Stomach smooth muscle (tissue), 2 donors: Measurements from ENCODE around the gene EXOSC7.

Experiments used
- H3K27ac ChIP-seq: one replicate; pipeline ENCODE4 v1.7.0; 2013; ENCODE audit warnings: mild to moderate bottlenecking, low read length, inconsistent platforms
- H3K27me3 ChIP-seq, 2 donors: one replicate each; pipeline ENCODE4 v1.7.0; 2013; ENCODE audit warnings: low read length in 2 of 2; ENCODE audit not compliant: insufficient read depth in 2 of 2, control insufficient read depth in 1 of 2
- H3K36me3 ChIP-seq, 2 donors: one replicate each; pipeline ENCODE4 v1.7.0; 2013; ENCODE audit warnings: low read length in 2 of 2; ENCODE audit not compliant: control insufficient read depth in 2 of 2, insufficient read depth in 2 of 2
- H3K4me1 ChIP-seq: one replicate; pipeline ENCODE4 v1.7.0; 2013; ENCODE audit warnings: low read length; ENCODE audit not compliant: control insufficient read depth, insufficient read depth
- H3K4me3 ChIP-seq, 2 donors: one replicate each; pipeline ENCODE4 v1.7.0; 2013; ENCODE audit warnings: low read length in 2 of 2
- H3K9ac ChIP-seq, 2 donors: one replicate each; pipeline ENCODE4 v1.7.0; 2013; ENCODE audit warnings: low read length in 2 of 2, mild to moderate bottlenecking in 1 of 2
- H3K9me3 ChIP-seq, 2 donors: one replicate each; pipeline ENCODE4 v1.7.0; 2013; ENCODE audit warnings: low read length in 2 of 2; ENCODE audit not compliant: control insufficient read depth in 2 of 2
- donor health status: healthy.
- donor health status: Pancreatic carcinoma.

The EXOSC7 gene

GRCh38 chr3:44962621-44963393 lies 13.2 kb upstream of the EXOSC7 start:
- no peak overlapping the region for H3K27ac ChIP-seq
- H3K27me3 ChIP-seq = no peaks in the 10 kb centered on the region
- H3K4me1 ChIP-seq = no peaks in the 10 kb centered on the region

GRCh38 chr3:44963571-44964325 lies 12.3 kb upstream of the EXOSC7 start:
- Histone ChIP-seq H3K36me3 (peaks cover 5 to 7% of the 10 kb centered on the region in 2 donors), H3K27me3 (no peaks in the 10 kb centered on the region), H3K4me3 (no peak overlapping the region), H3K9ac (no peak overlapping the region), H3K9me3 (no peaks in the 10 kb centered on the region), H3K4me1 (no peaks in the 10 kb centered on the region), H3K27ac (no peak overlapping the region)

More at GRCh38 chr3:44962621-44963393, 13.2 kb upstream of the EXOSC7 start:
- H3K9ac ChIP-seq = no peak overlapping the region
- no peak overlapping the region for H3K4me3 ChIP-seq
- no peaks in the 10 kb centered on the region for H3K9me3 ChIP-seq
- H3K36me3 ChIP-seq = peaks cover 12 to 15% of the 10 kb centered on the region in 2 donors

- H3K36me3 ChIP-seq = peaks cover 0 to 2% of the 10 kb centered on the region in 2 donors
- H3K9me3 ChIP-seq = no peaks in the 10 kb centered on the region
- no peaks in the 10 kb centered on the region for H3K4me1 ChIP-seq
- no peak overlapping the region for H3K27ac ChIP-seq
- H3K27me3 ChIP-seq = no peaks in the 10 kb centered on the region
- H3K9ac ChIP-seq = no peak overlapping the region
- no peak overlapping the region for H3K4me3 ChIP-seq
Observed at GRCh38 chr3:44965165-44965564, 10.9 kb upstream of the EXOSC7 start.

- H3K36me3 ChIP-seq = no peaks in the 10 kb centered on the region
- no peaks in the 10 kb centered on the region for H3K27me3 ChIP-seq
- no peaks in the 10 kb centered on the region for H3K9me3 ChIP-seq
- H3K27ac ChIP-seq = no peak overlapping the region
- no peaks in the 10 kb centered on the region for H3K4me1 ChIP-seq
- no peak overlapping the region for H3K9ac ChIP-seq
- no peak overlapping the region for H3K4me3 ChIP-seq
Observed at GRCh38 chr3:44966795-44967278, 9.2 kb upstream of the EXOSC7 start.

- no peaks in the 10 kb centered on the region for H3K36me3 ChIP-seq
- H3K4me3 ChIP-seq = no peak overlapping the region
- H3K9me3 ChIP-seq = no peaks in the 10 kb centered on the region
- no peak overlapping the region for H3K27ac ChIP-seq
- H3K4me1 ChIP-seq = no peaks in the 10 kb centered on the region
- no peaks in the 10 kb centered on the region for H3K27me3 ChIP-seq
- no peak overlapping the region for H3K9ac ChIP-seq
Observed at GRCh38 chr3:44968447-44968858, 7.6 kb upstream of the EXOSC7 start.

- Histone ChIP-seq H3K4me3 (no peak overlapping the region), H3K27ac (no peak overlapping the region), H3K4me1 (no peaks in the 10 kb centered on the region), H3K9me3 (no peaks in the 10 kb centered on the region), H3K9ac (no peak overlapping the region), H3K36me3 (no peaks in the 10 kb centered on the region), H3K27me3 (no peaks in the 10 kb centered on the region)
Observed at GRCh38 chr3:44969154-44969827, 6.8 kb upstream of the EXOSC7 start.

GRCh38 chr3:44969828-44970179 lies 6.2 kb upstream of the EXOSC7 start:
- no peaks in the 10 kb centered on the region for H3K36me3 ChIP-seq
- no peak overlapping the region for H3K27ac ChIP-seq
- peaks cover 4% of the 10 kb centered on the region for H3K4me1 ChIP-seq
- no peaks in the 10 kb centered on the region for H3K9me3 ChIP-seq
- no peak overlapping the region for H3K9ac ChIP-seq
- no peak overlapping the region for H3K4me3 ChIP-seq
- no peaks in the 10 kb centered on the region for H3K27me3 ChIP-seq

- H3K4me3 ChIP-seq = no peak overlapping the region
- H3K4me1 ChIP-seq = peaks cover 4% of the 10 kb centered on the region
- no peaks in the 10 kb centered on the region for H3K27me3 ChIP-seq
- H3K36me3 ChIP-seq = no peaks in the 10 kb centered on the region
- H3K27ac ChIP-seq = no peak overlapping the region
- H3K9ac ChIP-seq = no peak overlapping the region
- no peaks in the 10 kb centered on the region for H3K9me3 ChIP-seq
Observed at GRCh38 chr3:44970926-44971490, 5.0 kb upstream of the EXOSC7 start.

GRCh38 chr3:44974416-44974815 lies 1.6 kb upstream of the EXOSC7 start:
- H3K4me3 ChIP-seq = peak overlapping the region; percentile 93 to 98
- H3K36me3 ChIP-seq = no peaks in the 10 kb centered on the region
- H3K9me3 ChIP-seq = no peaks in the 10 kb centered on the region
- H3K9ac ChIP-seq = peak overlapping the region in 1 of 2 donors; percentile 64
- peaks cover 25% of the 10 kb centered on the region for H3K4me1 ChIP-seq
- H3K27me3 ChIP-seq = no peaks in the 10 kb centered on the region
- no peak overlapping the region for H3K27ac ChIP-seq

- Histone ChIP-seq H3K27ac (no peak overlapping the region), H3K4me3 (no peak overlapping the region), H3K9me3 (no peaks in the 10 kb centered on the region), H3K9ac (no peak overlapping the region), H3K27me3 (no peaks in the 10 kb centered on the region), H3K4me1 (peaks cover 20% of the 10 kb centered on the region), H3K36me3 (peaks cover 0 to 2% of the 10 kb centered on the region in 2 donors)
Observed at GRCh38 chr3:44981220-44981619, 5.2 kb downstream of the EXOSC7 start.
